Mucosa of rectum (tissue), 2 donors: ENCODE results near the gene PGAM1.
"Not testable (repeated sequence)": the region's sequence is repeated elsewhere in the genome, so short reads cannot be mapped to it uniquely, and the experiment has no call there.

ENCODE experiments used
- H3K27ac ChIP-seq, 2 donors: one replicate each; pipeline ENCODE4 v1.7.0; 2013; ENCODE audit warnings: inconsistent platforms in 2 of 2, low read depth in 2 of 2, low read length in 2 of 2
- H3K27me3 ChIP-seq, 2 donors: one replicate each; pipeline ENCODE4 v1.7.0; 2013; ENCODE audit warnings: low read length in 2 of 2; ENCODE audit not compliant: control insufficient read depth in 2 of 2, insufficient read depth in 2 of 2
- H3K36me3 ChIP-seq, 2 donors: one replicate each; pipeline ENCODE4 v1.7.0; 2013; ENCODE audit warnings: low read length in 2 of 2; ENCODE audit not compliant: control insufficient read depth in 2 of 2, insufficient read depth in 2 of 2
- H3K4me1 ChIP-seq, 2 donors: one replicate each; pipeline ENCODE4 v1.7.0; 2013; ENCODE audit warnings: low read length in 2 of 2, mild to moderate bottlenecking in 1 of 2; ENCODE audit not compliant: control insufficient read depth in 2 of 2, insufficient read depth in 2 of 2
- H3K4me3 ChIP-seq, 2 donors: one replicate each; pipeline ENCODE4 v1.7.0; 2013; ENCODE audit warnings: low read length in 2 of 2
- H3K9ac ChIP-seq, 2 donors: one replicate each; pipeline ENCODE4 v1.7.0; 2013; ENCODE audit warnings: low read length in 2 of 2, low read depth in 1 of 2, mild to moderate bottlenecking in 1 of 2
- H3K9me3 ChIP-seq, 2 donors: one replicate each; pipeline ENCODE4 v1.7.0; 2013; ENCODE audit warnings: low read length in 2 of 2; ENCODE audit not compliant: control insufficient read depth in 2 of 2
- donor health status: healthy.
- donor health status: Normal muscosa, but diverticular disease.

Gene PGAM1

DNA sequence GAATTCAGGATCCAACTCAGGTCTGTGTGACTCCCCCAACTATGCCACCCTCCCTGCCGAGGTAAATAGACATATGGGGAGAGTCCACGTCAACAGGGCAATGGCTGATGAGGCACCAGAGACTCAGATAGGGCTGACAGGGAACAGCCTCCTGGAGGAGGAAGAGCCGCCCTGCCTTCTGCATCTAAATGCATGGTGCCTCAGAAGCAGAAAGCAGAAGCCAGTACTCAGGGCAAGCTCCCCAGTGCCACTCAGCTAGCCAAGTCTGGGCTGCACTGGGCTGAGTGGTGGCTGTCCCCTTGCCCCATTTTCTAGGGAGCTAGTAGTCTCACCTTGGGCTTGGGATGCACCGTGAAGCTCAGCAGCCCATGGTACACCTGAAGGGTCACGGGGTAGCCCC is 35.9 kb upstream of the PGAM1 start:
- no peaks in the 10 kb centered on the region for H3K27me3 ChIP-seq
- peaks cover 22 to 37% of the 10 kb centered on the region in 2 donors for H3K36me3 ChIP-seq
- no peaks in the 10 kb centered on the region for H3K9me3 ChIP-seq
- no peak overlapping the region for H3K4me3 ChIP-seq
- no peaks in the 10 kb centered on the region for H3K4me1 ChIP-seq
- no peak overlapping the region for H3K9ac ChIP-seq
- no peak overlapping the region for H3K27ac ChIP-seq

DNA sequence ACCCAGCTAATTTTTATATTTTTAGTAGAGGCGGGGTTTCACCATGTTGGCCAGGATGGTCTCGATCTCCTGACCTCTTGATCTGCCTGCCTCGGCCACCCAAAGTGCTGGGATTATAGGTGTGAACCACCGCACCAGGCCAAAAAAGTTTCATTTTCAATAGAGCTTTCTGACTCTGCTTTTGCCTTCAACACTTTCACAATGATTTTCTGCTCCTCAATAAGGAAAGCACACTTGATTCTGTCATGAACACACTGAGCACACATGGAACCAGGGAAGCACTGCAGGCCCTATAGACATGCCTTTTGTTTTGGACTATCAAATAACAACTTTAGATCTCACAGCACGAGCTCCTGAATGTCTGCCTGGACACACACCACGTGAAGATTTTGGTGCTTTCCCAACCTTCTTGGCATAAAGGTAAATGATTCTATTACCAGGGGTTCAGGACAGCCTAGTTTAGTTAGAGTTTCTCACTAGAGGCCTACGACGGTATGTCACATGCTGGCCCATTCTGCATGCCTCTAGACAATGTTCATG is 32.9 kb upstream of the PGAM1 start:
- H3K27me3 ChIP-seq, result no peaks in the 10 kb centered on the region
- H3K36me3 ChIP-seq, result peaks cover 26 to 37% of the 10 kb centered on the region in 2 donors
- H3K27ac ChIP-seq, result no peak overlapping the region

DNA sequence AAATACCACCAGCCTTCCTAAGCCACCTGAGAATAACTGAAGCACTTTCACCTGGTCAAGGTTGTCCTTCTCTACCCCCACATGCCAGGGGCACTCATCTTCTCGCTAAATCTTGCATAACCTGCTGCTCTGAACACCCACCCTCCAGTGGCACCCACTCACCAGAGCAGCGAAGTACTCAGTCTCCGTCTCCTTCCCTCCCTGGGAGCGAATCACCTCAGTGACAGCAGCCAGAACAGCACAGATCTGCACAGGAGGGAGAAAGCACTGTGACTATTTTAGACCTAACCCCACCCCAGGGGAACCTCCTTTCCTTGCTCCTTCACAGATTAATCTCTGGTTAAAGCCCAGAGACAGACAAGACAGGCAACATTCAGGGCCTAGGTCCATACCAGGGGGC is 29.9 kb upstream of the PGAM1 start:
- no peaks in the 10 kb centered on the region for H3K9me3 ChIP-seq
- no peak overlapping the region for H3K4me3 ChIP-seq
- H3K27me3 ChIP-seq, result no peaks in the 10 kb centered on the region
- H3K4me1 ChIP-seq, result peaks cover 10% of the 10 kb centered on the region in 2 donors
- H3K9ac ChIP-seq, result no peak overlapping the region
- peaks cover 14 to 17% of the 10 kb centered on the region in 2 donors for H3K36me3 ChIP-seq
- H3K27ac ChIP-seq, result no peak overlapping the region

More for the DNA sequence above, 32.9 kb upstream of the PGAM1 start:
- H3K9me3 ChIP-seq, result no peaks in the 10 kb centered on the region
- H3K4me1 ChIP-seq, result no peaks in the 10 kb centered on the region
- no peak overlapping the region for H3K9ac ChIP-seq
- no peak overlapping the region for H3K4me3 ChIP-seq

DNA sequence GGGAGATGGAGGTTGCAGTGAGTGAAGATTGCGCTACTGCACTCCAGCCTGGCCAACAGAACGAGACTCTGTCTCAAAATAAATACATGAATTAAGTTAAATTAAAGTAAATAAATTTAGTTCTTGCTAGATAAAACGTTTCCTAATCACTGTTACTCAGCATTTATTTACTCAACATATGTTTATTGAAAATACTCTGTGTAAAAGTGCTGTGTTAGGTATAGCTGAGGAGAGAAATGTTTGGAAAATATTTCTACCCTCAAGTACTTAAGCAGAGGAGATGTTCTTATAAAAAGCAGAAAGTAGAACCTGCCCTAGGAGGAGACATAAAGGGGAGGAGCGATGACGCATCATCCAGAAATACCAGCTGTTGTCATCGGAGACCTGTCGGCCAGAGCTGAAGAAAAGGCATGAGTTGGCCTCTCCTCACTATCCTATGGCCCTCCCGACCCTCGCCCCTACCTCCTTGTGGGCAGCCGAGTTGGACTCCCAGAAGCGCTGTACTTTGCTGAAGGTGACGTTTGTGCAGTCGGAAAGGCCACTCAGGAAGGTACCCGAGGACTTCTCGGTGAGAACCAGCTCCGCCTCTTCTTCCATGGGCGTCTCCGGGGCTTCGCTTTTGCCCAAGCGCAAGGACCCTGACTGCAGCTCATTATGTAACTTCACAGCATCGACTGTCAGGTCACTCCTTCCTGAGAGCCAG is 26.0 kb upstream of the PGAM1 start:
- H3K27ac ChIP-seq, result peak overlapping the region; percentile 70 to 82
- H3K9me3 ChIP-seq, result no peaks in the 10 kb centered on the region
- H3K4me3 ChIP-seq, result peak overlapping the region; percentile 81 to 84
- H3K27me3 ChIP-seq, result no peaks in the 10 kb centered on the region
- peaks cover 8 to 9% of the 10 kb centered on the region in 2 donors for H3K36me3 ChIP-seq
- peaks cover 10% of the 10 kb centered on the region in 2 donors for H3K4me1 ChIP-seq
- H3K9ac ChIP-seq, result peak overlapping the region; percentile 73 to 87

DNA sequence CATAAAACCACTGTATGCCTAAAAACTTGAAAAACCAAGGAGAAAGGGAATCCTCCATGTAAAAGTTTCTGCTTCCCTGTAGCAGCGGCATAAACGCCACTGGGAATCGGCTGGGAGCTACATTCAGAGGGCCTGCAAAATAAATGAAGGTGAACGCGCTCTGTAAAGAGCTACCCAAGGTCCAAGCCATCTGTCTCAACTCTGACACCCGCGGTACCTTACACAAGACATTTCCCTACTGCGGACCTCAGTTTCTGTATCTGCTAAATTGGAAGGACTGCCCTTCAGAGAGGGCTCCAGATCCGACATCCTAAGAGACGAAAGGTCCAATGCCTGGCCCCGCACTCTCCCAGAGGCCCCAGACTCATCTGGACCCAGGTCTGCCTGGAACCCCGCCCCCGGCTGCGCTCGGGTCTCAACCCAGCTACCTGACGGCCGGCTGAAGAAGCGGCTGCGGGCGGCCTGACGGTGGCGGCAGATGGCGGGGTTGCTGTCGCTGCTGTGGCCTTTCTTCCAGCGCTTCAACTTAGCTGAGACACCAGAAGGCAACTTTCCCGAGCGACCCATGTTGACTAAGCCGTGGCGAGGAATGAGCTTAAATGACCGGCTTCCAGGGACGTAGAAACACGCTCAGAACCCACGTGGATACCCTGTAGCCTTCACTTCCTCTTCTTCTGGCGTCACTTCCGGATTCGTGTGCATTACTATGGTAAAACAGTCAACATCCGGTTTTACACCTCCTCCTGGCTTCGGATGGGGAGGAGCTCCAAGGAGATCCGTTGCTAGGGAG is 25.1 kb upstream of the PGAM1 start, which contains the start of gene RRP12:
Gene RRP12, minus strand, starts transcription at position 676 of the 790 bp plus-strand sequence. Its CDS starts 109 bp downstream, at position 567.
- Histone ChIP-seq H3K9me3 (no peaks in the 10 kb centered on the region), H3K9ac (peak within 1 kb of the TSS; percentile 73 to 87), H3K36me3 (peaks cover 8% of the 10 kb centered on the region in 2 donors), H3K4me3 (peak within 1 kb of the TSS; percentile 81 to 84), H3K27me3 (no peaks in the 10 kb centered on the region), H3K4me1 (peaks cover 10% of the 10 kb centered on the region in 2 donors), H3K27ac (peak within 1 kb of the TSS; percentile 70 to 82)

DNA sequence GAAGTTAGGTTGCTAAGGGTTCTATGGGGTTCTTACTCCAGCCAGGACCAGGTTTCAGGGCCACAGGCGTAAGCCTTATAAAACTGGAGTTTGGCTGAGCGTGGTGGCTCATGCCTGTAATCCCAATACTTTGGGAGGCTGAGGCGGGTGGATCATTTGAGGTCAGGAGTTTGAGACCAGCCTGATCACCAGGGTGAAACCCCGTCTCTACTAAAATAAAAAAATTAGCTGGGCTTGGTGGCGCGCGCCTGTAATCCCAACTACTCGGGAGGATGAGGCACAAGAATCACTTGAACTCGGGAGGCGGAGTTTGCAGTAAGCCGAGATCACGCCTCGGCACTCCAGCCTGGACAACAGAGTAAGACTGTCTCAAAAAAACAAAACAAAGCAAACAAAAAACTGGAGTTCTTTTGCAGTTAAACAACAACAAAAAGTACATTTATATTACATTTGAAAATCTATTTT is 24.5 kb upstream of the PGAM1 start:
- Histone ChIP-seq H3K27ac (peak overlapping the region; percentile 70 to 82), H3K9me3 (no peaks in the 10 kb centered on the region), H3K9ac (peak overlapping the region in 1 of 2 donors; percentile 73), H3K27me3 (no peaks in the 10 kb centered on the region), H3K36me3 (peaks cover 1 to 2% of the 10 kb centered on the region in 2 donors), H3K4me1 (peaks cover 10% of the 10 kb centered on the region in 2 donors), H3K4me3 (peak overlapping the region; percentile 81 to 84)

DNA sequence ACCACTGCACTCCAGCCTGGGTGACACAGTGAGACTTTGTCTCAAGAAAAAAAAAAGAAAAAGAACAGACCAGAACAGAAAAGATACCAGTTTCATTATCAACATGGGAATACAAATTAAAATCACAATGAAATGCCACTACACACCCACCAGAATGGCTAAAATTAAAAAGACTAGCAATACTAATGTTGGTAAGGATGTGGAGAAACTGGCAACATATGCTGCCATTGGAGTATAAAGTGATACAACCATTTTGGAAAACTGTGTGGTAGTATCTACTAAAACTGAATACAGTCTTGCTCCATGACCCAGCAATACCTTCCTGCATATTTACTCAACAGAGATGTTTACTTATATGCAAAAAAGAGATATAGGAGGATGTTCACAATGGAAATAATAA is 21.9 kb upstream of the PGAM1 start:
- Histone ChIP-seq H3K4me3 (no peak overlapping the region), H3K4me1 (peaks cover 12% of the 10 kb centered on the region in 2 donors), H3K9ac (no peak overlapping the region), H3K9me3 (no peaks in the 10 kb centered on the region), H3K27me3 (no peaks in the 10 kb centered on the region), H3K27ac (no peak overlapping the region), H3K36me3 (no peaks in the 10 kb centered on the region)

DNA sequence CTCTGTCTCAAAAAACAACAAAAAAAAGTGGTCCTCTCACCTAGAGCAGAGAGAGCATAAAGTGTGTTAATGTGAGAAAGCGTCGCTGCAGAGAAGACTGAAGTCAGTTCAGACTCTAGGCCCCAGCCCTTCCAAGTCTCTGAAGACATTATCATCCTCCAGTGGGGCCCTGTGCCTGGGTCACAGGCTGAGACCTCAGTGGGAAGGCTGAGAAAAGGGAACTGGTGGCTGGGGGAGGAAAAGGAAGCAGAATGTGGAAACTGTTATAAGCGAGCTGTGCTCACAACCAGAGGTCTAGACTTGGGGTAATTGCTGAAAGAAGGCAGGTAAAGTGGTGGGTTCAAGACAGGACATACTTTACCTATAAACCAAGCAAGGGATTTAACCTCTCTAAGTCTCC is 19.9 kb upstream of the PGAM1 start:
- no peaks in the 10 kb centered on the region for H3K36me3 ChIP-seq
- peaks cover 2 to 3% of the 10 kb centered on the region in 2 donors for H3K4me1 ChIP-seq
- no peak overlapping the region for H3K27ac ChIP-seq
- H3K4me3 ChIP-seq, result no peak overlapping the region
- no peaks in the 10 kb centered on the region for H3K27me3 ChIP-seq
- H3K9me3 ChIP-seq, result no peaks in the 10 kb centered on the region
- no peak overlapping the region for H3K9ac ChIP-seq

DNA sequence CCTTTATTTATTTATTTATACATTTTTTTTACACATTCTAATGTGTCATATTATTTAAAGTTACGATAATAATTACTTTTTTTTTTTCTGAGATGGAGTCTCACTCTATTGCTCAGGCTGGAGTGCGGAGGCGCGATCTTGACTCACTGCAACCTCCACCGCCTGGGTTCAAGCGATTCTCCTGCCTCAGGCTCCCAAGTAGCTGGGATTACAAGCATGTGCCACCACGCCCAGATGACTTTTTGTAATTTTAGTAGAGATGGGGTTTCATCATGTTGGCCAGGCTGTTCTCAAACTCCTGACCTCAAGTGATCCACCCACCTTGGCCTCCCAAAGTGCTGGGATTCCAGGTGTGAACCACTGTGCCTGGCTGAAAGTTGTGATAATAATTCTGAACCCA is 19.5 kb upstream of the PGAM1 start:
- H3K9ac ChIP-seq, H3K27me3 ChIP-seq, H3K9me3 ChIP-seq, H3K36me3 ChIP-seq, H3K4me1 ChIP-seq, H3K27ac ChIP-seq, H3K4me3 ChIP-seq: not testable (repeated sequence)
